DMS79 treated with DMSO at 0.1 percent for 48 hours (cell line): ENCODE measurements around the gene ATP5MC3.
A peak's percentile ranks its signal among the peaks of the same experiment; 100 is the strongest.

Source experiments
- DNase-seq: peaks from one replicate; lab custom pipeline; 2025; lab: John Stamatoyannopoulos, UW

ATP5MC3 gene

DNA sequence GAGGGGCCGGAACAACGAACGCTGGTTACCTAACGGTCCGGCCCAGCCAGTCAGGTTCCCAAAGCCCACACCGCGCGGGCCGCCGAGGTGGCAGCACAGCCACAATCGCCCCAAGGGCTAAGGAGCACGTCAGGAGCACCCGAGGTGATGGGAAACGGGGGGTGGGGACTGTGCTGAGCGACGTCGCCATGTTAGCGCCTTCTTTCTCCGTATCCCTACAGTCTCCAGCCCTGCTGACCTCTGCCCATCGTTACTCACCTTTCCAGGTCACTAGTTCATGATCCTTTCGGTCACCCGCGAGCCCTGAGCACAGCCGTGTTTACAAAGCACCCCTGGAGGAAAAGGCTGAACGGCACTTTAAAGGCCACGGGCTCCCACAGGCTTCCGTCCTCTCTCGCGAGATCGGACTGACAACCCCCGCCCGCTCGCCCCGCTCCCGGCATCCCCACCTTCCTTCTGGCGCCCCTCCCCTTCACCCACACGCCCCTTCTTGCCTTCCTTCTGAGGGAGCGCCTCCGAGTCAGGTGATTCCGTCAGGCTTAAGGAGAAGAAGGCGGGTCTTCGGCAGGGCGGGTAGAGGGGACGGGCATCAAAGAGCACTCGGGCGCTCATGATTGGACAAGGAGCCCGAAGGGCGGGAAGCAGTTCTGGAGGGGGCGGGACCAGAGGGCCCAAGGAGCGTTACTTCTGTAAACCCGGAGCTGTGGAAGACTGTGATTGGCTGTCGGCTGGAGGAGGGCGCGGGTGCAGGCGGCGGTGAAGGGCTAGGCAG lies 13.5 kb downstream of the ATP5MC3 start, which contains the start of gene ATF2:
Gene ATF2 (minus strand): TSS at position 412 of the 772 bp plus-strand sequence. CDS start 31,760 bp downstream, outside the sequence.
- DNase-seq = peak; percentile 99

DNA sequence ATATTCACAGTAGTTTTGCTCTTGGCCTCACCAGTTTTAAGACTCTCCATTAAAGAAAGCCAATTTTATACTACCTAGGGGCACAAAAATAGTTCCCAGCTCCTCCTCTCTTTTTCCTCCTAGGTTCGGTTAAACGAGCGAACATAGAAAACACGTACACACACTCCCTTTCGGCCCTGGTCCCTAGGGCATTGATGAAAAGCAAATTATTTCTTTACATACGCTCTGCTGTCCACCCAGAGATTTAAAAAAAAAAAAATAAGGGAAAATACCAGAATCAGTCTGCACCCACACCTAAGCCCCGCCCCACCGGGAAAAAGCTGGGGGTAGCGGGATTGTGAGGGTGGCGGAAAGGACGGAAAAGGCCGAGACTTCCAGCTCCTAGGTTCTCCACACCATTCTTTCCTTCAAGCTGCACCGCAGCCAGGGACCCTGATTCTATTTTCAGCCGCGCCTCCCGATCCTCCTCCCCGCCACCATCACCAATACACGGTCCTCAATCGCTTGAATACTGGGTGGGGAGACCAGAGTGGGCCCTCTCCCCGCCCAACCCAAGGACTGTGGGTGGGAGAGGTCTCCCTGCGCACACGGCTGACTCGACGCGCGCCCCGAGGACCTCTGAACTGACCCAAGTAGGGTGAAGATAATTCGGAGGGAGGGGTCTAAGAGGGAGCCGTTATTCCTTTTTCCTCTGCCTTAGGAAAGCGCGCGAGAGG lies 14.3 kb downstream of the ATP5MC3 start:
- peak; percentile 80 for DNase-seq

GRCh38 chr2:175166216-175166824 lies 15.2 kb downstream of the ATP5MC3 start:
- no peak for DNase-seq

DNA sequence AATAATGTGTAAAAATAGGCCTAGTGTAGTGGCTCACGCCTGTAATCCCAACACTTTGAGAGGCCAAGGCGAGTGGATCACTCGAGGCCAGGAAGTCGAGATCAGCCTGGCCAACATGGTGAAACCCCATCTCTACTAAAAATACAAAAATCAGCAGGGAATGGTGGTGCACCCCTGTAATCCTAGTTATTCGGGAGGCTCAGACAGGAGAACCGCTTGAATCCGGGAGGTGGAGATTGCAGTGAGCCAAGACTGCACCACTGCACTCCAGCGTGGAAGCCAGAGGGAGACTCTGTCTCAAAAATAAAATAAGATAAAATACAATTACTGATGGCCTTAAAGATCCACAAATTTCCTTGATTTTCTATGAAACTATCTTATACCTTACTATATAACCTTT lies 17.3 kb downstream of the ATP5MC3 start:
- DNase-seq = no peak

- DNase-seq = no peak
Measured at GRCh38 chr2:175158894-175159293, 22.6 kb downstream of the ATP5MC3 start.

DNA sequence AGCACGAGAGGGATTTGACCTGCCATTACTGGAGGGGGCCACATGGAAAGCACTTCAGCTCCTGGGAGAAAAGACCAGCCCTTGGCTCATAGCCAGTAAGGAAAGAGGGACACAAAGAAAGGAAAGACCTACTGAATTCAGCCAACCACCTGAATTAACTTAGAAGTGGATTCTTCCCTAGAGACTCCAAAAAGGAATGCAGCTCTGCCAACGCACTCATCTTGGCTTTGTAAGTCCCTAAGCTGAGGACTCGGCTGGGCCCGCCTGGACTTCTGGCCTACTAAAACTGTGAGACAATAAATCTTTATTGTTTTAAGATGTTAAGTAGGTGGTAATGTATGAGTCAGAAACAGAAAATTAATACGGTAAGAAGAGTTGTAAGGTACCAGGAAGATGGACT lies 25.0 kb downstream of the ATP5MC3 start:
- peak; percentile 95 for DNase-seq

DNA sequence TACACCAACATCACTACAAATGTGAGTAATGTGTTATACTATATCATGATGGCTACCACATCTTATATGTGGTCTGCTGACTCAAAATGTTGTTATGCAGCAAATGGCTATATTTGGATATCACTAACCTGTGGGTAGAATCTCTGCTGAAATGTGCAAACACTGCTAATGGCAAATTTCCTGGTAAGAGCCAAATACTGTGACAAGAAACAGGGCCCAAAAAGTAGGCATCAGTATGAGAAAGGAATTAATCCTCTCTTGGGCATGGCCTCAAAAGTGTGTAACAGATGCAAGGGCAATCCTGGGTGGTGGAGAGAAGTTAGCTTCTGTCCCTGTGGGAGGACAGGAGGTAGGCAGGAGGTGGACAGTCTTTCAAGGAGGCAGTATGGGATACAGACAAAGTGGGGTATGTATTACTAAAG lies 26.8 kb downstream of the ATP5MC3 start:
- DNase-seq = no peak

DNA sequence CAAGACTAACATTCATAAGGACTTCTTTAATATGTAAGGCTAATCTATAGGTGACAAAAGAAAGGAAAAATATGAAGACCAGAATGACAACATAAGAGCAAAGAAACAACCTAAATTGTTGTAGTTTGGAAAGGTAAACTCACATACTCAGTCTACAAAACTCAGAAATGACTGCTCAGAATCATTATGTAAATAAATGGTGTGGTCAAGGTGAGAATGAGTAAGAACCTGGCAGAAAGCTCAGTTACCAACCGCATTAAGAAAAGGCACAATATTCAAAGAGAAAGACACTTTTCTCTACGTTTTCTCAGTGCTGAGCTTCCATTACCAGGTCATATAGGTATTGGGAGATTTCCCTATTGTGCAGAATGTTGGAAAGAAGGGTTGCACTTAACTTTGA lies 29.3 kb downstream of the ATP5MC3 start:
- no peak for DNase-seq

DNA sequence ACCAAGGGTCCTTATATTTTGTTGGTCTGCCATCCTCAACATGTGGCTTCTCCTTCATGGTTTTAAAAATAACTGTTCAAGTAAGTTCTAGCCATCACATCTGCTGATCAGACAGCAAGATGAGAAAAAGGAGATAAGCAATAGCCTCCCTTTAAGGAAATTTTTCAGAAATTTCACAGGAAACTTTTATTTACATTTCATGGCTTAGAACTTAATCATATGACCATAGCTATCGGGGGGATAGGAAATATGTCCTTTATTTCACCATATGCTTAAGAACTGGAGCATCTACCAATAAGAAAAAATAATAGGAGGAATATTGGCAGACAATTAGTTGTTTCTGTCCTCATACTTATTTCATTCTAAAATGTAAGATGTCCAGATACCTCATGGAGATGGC lies 29.7 kb downstream of the ATP5MC3 start:
- DNase-seq = no peak

DNA sequence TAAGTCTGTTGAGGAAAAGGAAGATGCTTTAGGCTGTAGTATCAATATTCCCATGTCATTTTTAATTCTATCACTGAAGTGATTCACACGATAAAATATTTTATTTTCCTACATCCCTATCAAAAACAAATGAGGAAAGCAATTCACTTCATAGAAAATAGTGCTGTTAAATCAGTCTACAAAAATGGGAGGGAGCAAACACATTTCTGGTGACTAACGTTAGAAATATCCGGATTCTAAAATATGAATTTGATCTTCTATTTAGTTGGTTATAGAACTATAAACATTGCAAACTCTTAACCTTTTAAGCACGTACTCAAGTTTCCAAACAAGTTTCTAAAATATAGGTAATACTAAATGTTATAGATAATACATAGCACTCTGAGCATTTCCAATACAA lies 34.3 kb downstream of the ATP5MC3 start:
- no peak for DNase-seq

GRCh38 chr2:175143678-175144077 lies 37.8 kb downstream of the ATP5MC3 start:
- no peak for DNase-seq

GRCh38 chr2:175143191-175143590 lies 38.3 kb downstream of the ATP5MC3 start:
- DNase-seq = no peak

DNA sequence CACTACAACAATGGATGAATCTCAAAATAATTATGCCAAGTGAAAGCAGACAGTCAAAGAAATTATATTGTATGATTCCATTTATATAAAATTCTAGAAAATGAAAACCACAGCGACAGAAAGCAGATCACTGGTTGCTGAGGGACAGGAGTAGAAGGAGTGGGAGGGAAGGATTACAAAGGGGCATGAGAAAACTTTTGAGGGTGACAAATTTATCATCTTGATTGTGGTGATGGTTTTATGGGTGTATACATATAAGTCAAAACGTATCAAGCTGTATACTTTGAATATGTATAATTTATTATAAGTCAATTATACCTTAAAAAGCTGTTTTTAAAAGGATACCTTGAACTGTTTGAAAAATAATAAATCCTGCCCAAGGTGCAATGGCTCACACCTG lies 41.2 kb downstream of the ATP5MC3 start:
- no peak for DNase-seq

DNA sequence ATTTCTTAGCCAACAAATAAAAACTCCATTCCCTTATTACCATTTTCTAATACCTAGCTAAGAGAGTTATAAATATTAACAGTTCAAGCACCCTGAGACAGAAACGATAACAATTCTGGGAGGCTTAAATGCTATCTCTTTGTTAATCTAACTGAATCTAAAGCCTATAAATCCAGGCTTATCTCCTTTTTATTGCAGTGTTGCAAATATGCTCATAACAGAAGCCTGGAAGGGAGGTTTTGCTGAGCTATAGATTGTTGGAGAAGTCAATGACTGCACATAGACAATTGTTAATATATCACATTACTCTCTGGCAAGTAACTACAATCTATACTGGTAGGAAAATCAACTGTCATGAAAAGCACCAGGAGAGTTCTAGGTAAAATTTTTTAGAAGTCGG lies 43.7 kb downstream of the ATP5MC3 start:
- no peak for DNase-seq

GRCh38 chr2:175136334-175137215 lies 44.9 kb downstream of the ATP5MC3 start:
- DNase-seq = no peak

GRCh38 chr2:175135862-175136261 lies 45.6 kb downstream of the ATP5MC3 start:
- no peak for DNase-seq

DNA sequence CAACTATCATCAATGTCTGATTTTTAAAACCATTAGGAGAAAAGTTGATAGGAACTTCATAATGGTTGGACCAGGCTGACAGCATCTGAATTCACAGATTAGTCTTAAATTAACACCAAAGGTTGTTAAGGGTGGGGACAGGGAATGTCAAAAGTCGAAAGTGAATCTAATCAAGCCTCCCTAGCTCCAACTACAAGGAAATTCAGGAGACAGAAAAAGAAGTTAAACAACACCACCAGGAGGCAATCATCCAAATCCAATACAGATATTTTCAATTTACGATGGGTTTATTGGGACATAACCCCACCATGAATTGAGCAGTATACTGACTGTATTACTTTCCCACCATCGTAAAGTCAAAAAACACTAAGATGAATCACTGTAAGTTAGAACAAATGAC lies 46.3 kb downstream of the ATP5MC3 start:
- no peak for DNase-seq

- no peak for DNase-seq
Measured at GRCh38 chr2:175131252-175131651, 50.3 kb downstream of the ATP5MC3 start.

- no peak for DNase-seq
Measured at GRCh38 chr2:175126661-175127060, 54.8 kb downstream of the ATP5MC3 start.
